Measurements from ENCODE around the gene ZCWPW1. TPM values are rescaled to one million over a fixed set of nuclear protein-coding genes. Genes with fewer than 3 reads are reported as not detected.

ZCWPW1 gene
- total RNA-seq, 1 donor from 2014 or later: 3.8 TPM

GRCh38 chr7:100397315-100398081, 31.0 kb downstream of the ZCWPW1 start:
- H3K4me3 ChIP-seq (ENCODE audit: low read depth, low read length): no peak overlapping the region
- no peak for TF ChIP-seq CTCF (conservative IDR thresholded peaks at IDR 0.05; ENCODE audit: low read depth, low read length)
- no peak for DNase-seq (ENCODE audit: low read depth)

GRCh38 chr7:100396421-100396982, 32.0 kb downstream of the ZCWPW1 start:
- TF ChIP-seq CTCF (conservative IDR thresholded peaks at IDR 0.05; ENCODE audit: low read depth, low read length): no peak

GRCh38 chr7:100394077-100394476, 34.4 kb downstream of the ZCWPW1 start:
- no peak for TF ChIP-seq CTCF (conservative IDR thresholded peaks at IDR 0.05; ENCODE audit: low read depth, low read length)
- no peak overlapping the region for H3K4me3 ChIP-seq (ENCODE audit: low read depth, low read length)
- no peak for DNase-seq (ENCODE audit: low read depth)

More at GRCh38 chr7:100396421-100396982, 32.0 kb downstream of the ZCWPW1 start:
- no peak overlapping the region for H3K4me3 ChIP-seq (ENCODE audit: low read depth, low read length)
- no peak for DNase-seq (ENCODE audit: low read depth)

GRCh38 chr7:100393233-100393905, 35.1 kb downstream of the ZCWPW1 start:
- TF ChIP-seq CTCF (conservative IDR thresholded peaks at IDR 0.05; ENCODE audit: low read depth, low read length): no peak

GRCh38 chr7:100390286-100391009, 38.1 kb downstream of the ZCWPW1 start:
- TF ChIP-seq CTCF (conservative IDR thresholded peaks at IDR 0.05; ENCODE audit: low read depth, low read length): no peak

More at GRCh38 chr7:100393233-100393905, 35.1 kb downstream of the ZCWPW1 start:
- DNase-seq (ENCODE audit: low read depth): no peak
- no peak overlapping the region for H3K4me3 ChIP-seq (ENCODE audit: low read depth, low read length)

GRCh38 chr7:100389437-100390088, 38.9 kb downstream of the ZCWPW1 start:
- H3K4me3 ChIP-seq (ENCODE audit: low read depth, low read length): no peak overlapping the region
- no peak for DNase-seq (ENCODE audit: low read depth)
- TF ChIP-seq CTCF (conservative IDR thresholded peaks at IDR 0.05; ENCODE audit: low read depth, low read length): no peak

More at GRCh38 chr7:100390286-100391009, 38.1 kb downstream of the ZCWPW1 start:
- DNase-seq (ENCODE audit: low read depth): no peak
- H3K4me3 ChIP-seq (ENCODE audit: low read depth, low read length): no peak overlapping the region

Data from epithelial cell of proximal tubule (primary cell).